HG03095 (cell line): Measurements from ENCODE around the gene ACP6.
A peak's percentile ranks its signal among the peaks of the same experiment; 100 is the strongest.
"Not testable (repeated sequence)": the region's sequence is repeated elsewhere in the genome, so short reads cannot be mapped to it uniquely, and the experiment has no call there.

Source experiments
- ATAC-seq: cut with Tn5 transposase; IDR thresholded peaks from one replicate; pipeline ENCODE4 v1.9.1; 2021; ENCODE audit warnings: moderate library complexity; ENCODE audit not compliant: unreplicated experiment

ACP6 gene

GRCh38 chr1:147624011-147624410, 46.3 kb downstream of the ACP6 start:
- ATAC-seq = no peak

DNA sequence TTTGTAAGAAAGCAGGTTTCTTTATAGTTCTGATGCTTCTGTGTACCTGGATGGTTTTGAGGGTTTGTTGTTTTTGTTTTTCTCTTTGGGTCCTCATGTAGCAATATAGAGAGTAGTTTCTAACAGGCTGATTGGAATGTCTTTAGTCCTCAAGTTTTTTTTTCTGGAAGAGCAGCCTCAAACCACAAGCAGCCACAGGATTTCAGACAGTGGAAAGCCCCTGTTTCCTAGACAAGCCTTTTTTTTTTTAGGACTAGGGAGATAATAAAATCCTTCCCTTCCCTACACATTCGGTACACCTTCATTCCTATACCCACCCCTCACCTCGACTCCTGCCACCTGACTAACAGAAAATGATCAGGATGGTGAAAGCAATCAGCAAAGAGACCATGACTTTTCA, 47.6 kb downstream of the ACP6 start:
- no peak for ATAC-seq

GRCh38 chr1:147620543-147620942, 49.8 kb downstream of the ACP6 start:
- ATAC-seq = no peak

GRCh38 chr1:147619741-147620140, 50.6 kb downstream of the ACP6 start:
- ATAC-seq = no peak

GRCh38 chr1:147618771-147619170, 51.6 kb downstream of the ACP6 start:
- no peak for ATAC-seq

DNA sequence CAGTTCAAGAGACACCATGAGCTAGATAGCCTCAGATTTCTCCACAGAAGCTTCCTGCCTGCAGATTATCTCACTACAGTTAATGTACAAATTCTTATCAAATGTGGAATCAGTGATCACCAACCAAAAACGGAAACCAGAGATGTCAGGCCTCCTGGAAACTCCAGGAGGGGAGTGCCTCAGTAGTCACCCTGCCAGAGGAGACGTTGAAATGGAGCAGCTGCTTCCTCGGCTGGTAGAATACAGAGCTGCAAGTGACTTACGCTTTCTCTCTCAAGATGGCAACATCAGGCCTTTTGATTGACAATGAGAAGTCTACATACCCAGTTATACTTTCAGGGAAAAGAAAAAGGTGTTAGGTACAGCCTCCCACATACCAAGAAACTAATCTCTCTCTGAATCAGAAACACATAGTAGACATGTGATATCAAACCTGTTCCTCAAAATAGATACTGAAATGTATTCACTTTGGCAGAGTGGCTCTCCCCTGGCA, 52.2 kb downstream of the ACP6 start:
- no peak for ATAC-seq

- ATAC-seq = not testable (repeated sequence)
These were observed 55.4 kb downstream of the ACP6 start for GRCh38 chr1:147614966-147615365.

DNA sequence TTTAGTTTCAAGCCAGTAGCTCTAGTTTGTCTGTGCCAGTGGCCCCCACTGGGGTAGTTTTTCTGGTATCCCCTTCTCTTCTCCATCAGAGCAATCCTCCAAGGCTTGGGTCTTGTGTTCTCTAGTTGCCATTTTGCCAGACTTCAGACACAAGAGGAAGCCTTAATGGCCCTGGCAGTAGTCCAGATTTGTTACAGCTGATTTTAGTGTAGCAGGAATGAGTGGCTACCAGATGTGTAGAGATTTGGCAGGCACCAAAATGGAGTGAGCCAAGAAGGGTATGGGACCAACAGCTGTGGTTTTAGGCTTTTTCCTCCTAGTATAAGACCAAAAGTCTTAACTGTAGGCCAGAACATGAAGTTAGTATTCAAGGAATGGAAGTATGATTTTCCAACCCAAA, 56.8 kb downstream of the ACP6 start:
- ATAC-seq = no peak

GRCh38 chr1:147612366-147612765, 58.0 kb downstream of the ACP6 start:
- no peak for ATAC-seq

GRCh38 chr1:147611586-147611985, 58.7 kb downstream of the ACP6 start:
- ATAC-seq = no peak

DNA sequence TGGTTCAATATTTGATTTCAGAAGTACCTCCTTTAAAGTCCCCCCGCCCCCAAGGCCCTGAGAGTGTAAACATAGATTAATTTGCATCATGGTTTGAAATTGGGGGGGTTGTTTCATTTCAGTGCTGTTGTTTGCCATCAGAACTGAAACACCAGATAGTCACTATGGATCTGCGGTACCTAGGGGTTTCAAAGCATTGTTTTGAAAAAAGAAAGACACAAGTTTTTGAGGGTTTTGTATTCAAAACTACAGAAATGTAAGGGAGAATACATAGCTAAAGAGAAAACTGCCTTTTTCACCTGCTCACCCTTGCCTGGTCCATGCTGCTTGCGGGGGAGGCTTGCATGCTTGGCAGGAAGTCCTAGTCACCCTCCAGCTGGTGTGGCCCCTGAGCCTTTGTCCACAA, 59.3 kb downstream of the ACP6 start:
- peak; percentile 88 for ATAC-seq

DNA sequence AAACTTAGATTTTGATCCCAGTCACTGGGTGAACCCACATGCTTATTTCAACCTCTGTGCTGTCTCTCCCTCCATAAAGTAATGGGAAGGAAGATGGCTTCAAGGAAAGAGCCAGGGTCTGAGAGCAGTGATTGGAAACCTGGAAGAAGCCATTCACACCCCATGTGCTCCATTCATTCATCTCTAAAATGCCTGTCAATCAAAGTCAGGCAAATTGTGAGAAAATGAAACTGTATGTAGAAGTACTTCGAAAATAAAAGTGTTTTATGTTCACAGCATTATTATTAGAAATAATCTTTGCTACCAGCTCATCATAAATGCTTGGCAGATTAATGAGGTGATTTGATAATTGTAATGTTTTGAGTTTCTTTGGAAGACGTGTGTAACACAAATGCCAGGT, 61.0 kb downstream of the ACP6 start:
- ATAC-seq = no peak

DNA sequence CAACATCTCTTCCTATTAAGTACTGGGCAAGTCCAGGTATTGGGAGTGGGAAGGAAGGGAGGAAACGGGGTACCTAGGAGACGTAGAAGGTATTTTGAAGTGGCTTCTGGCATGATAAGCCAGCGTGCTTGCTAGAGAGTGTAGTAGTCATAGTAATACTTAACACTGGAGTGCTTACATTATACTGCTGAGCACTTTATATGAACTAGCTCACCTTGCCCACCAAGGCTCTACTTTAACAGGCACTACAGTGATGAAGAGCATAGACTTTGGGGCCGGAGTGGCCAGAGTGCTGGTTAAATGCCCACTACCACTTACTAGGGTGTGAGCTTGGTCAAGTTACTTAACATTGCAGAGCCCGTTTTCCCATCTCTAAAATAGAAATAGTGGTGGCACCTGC, 61.7 kb downstream of the ACP6 start:
- no peak for ATAC-seq

DNA sequence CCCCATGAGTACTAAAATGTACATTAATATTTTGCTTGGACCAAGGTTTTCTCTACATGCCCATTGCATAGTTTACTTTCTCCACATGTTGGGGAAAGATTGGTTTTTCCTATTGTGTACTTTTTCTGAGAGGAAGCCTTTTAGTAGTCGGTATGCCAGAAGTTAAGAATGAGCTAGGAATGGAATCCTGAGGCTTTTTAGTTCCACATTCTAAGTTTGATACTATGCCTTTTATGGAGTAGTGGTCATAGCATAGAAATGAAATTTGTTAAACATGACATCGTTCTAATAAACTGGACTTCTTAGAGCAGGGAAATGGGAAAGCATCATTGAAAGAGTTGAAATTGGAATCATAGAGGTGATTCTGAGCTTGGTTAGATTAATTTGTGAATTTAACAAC, 64.7 kb downstream of the ACP6 start:
- no peak for ATAC-seq

DNA sequence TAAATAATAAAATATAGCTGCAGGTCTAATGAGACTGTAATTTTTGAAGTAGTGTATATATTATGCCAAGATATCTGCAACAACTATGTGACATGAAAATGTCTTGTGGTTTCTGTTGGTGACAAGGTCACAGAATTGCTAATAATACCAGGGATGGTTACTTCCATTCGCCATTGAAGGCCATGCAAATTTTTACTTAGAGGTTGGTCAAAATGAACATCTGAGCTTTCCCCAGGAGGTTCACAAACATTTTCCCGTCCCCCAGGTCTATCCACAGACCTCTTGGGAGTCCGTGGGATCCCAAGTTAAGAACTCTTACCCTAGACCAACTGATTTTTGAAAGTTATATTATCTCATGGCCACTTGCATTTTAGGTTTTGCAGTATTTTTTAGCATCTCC, 66.3 kb downstream of the ACP6 start:
- ATAC-seq = no peak

- ATAC-seq = no peak
These were observed 69.9 kb downstream of the ACP6 start for GRCh38 chr1:147600119-147601111.

DNA sequence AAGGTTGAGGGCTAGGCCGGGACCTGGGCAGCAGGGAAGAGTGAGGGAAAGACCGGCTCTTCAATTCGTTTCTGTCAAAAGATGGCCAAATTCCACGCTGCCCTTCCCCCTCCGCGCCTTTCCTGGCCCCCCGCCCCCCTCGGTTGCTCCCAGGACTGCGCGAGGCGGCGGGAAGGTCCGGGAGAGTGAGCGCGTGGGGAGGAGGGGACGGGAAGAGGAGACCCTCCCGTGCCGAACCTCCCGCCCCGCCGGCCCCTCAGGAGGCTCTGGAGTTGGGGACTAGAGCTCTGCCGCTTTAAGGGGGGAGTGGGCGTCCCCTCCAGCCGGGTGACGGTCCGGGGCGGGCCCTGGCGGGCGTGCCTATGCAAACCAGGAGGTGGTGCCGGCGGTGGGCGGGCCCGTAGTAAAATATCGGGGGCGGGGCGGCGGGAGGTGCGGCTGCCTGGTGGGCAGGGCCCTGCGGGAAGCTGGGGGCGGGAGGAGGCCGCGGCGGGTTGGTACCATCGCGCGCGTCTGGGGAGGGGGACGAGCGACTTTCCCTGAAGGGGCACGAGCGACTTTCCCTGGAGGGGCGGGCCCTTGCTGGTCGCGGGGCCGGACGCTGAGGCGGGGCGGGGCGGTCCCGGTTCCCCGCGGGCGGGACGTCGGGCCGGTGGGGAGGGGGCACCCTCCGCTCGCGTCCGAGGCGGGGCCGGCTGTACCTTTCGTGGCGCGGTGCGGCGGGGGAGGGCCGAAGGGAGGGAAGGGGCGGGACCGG, 70.8 kb downstream of the ACP6 start:
- peak; percentile 80 for ATAC-seq

DNA sequence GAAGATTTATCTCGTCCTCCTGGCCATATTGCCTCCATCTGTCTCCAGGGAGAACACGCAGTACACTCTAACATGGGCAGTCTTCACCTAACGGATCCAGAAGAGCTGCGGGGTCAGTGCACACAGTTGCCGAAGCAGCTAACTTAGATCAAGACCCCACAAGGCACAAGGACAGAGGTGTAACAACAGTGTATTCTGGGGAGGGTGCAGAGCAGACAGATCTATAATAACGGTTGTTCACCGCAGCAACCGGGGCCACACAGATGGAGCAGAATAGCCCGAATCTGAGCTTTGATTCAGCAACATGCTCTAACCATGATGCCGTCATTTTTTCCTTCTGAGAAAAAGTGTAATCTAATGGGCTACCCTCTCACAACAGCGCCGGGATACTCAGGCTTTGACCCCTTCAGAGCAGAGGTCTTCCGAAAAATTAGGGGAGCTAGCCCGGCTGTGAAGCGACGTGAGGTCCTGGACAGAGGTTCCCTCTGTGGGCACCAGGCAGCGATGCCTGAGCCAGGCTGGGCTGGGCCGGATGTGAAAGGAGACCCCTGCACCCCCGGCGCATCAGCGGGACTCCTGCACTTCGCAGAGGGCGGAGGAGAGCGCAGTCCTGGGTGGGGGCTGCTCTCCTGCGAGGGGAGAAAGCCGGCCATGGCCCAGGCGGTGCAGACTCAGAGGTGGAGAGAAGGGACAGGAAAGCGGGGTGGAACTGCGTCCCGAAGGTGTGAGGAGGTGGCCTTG, 71.5 kb downstream of the ACP6 start:
- ATAC-seq = peak; percentile 12

DNA sequence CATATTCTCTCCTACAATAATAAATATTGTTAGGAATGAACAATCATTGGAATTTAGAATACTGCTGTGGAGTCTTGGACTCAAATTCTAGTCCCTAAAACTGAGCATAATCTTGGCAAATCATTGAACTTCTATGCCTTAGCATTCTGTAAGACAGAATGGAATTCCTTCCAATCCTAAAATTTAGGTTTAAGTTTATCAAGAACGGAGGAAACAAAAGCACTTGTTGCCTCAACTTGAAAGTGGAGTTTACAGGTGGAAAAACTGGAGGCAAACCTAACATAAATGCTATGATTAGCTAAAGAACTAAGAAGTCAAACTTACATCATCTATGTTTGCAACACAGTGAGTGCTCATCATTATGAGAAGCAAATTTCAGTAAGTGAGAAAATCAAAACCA, 73.3 kb downstream of the ACP6 start:
- no peak for ATAC-seq
